Bronchial epithelial cell (primary cell): ENCODE results near the gene UBAC2. TPM values are rescaled to one million over a fixed set of nuclear protein-coding genes. Genes with fewer than 3 reads are reported as not detected.

Experiments
- DNase-seq: peaks from one replicate; pipeline ENCODE4 v3.0.0-alpha.2; 2010; ENCODE audit warnings: low read depth
- FAIRE-seq: peaks from 2 replicates; lab custom pipeline; 2011; peaks lifted over from hg19 to GRCh38; lab: Jason Lieb, UNC
- H3K27me3 ChIP-seq: 2 replicates; pipeline ENCODE4 v1.5.1; 2011; ENCODE audit warnings: low read length; ENCODE audit not compliant: control insufficient read depth, insufficient read depth
- H3K36me3 ChIP-seq: 2 replicates; pipeline ENCODE4 v1.5.1; 2011; ENCODE audit warnings: low read length; ENCODE audit not compliant: control insufficient read depth, insufficient read depth
- H3K4me3 ChIP-seq: 2 replicates; pipeline ENCODE4 v1.5.1; 2011; ENCODE audit warnings: mild to moderate bottlenecking, low read depth, low read length, control low read depth
- CTCF ChIP-seq: IDR thresholded peaks from 2 replicates; pipeline ENCODE4 v1.5.1; 2011; ENCODE audit warnings: mild to moderate bottlenecking, moderate library complexity, low read length, control low read depth, inconsistent platforms; ENCODE audit not compliant: insufficient read depth, severe bottlenecking
- total RNA-seq: library from RNA; depleted of rRNA; stranded (reverse); fragments of >200 nt; gene quantifications from 2 replicates; pipeline ENCODE4 v1.2.1, GENCODE V29; 2014

The UBAC2 gene
- total RNA-seq, 1 donor from 2014 or later, result 40.0 TPM

GRCh38 chr13:99377641-99378040, 177.0 kb downstream of the UBAC2 start:
- DNase-seq (no peak), FAIRE-seq (no peak)
- Histone ChIP-seq H3K27me3 (no peaks in the 10 kb centered on the region), H3K4me3 (no peak overlapping the region), H3K36me3 (peaks cover 3% of the 10 kb centered on the region)
- TF ChIP-seq CTCF, result no peak

- Histone ChIP-seq H3K36me3 (peaks cover 2% of the 10 kb centered on the region), H3K4me3 (no peak overlapping the region), H3K27me3 (no peaks in the 10 kb centered on the region)
- FAIRE-seq (no peak), DNase-seq (no peak)
- no peak for TF ChIP-seq CTCF
Measured at GRCh38 chr13:99378985-99379733, 178.5 kb downstream of the UBAC2 start.

- FAIRE-seq (no peak), DNase-seq (no peak)
- no peaks in the 10 kb centered on the region for H3K27me3 ChIP-seq
- H3K36me3 ChIP-seq, result peaks cover 2% of the 10 kb centered on the region
- no peak for TF ChIP-seq CTCF
- no peak overlapping the region for H3K4me3 ChIP-seq
Measured at GRCh38 chr13:99379856-99380801, 179.5 kb downstream of the UBAC2 start.

GRCh38 chr13:99380921-99381645, 180.4 kb downstream of the UBAC2 start:
- DNase-seq, result no peak
- FAIRE-seq, result peak; percentile 55

More at GRCh38 chr13:99380921-99381645, 180.4 kb downstream of the UBAC2 start:
- H3K4me3 ChIP-seq, result no peak overlapping the region
- peaks cover 6% of the 10 kb centered on the region for H3K36me3 ChIP-seq
- no peak for TF ChIP-seq CTCF
- no peaks in the 10 kb centered on the region for H3K27me3 ChIP-seq
